ENCODE data around the gene KLHL40.

KLHL40 gene, protein sequence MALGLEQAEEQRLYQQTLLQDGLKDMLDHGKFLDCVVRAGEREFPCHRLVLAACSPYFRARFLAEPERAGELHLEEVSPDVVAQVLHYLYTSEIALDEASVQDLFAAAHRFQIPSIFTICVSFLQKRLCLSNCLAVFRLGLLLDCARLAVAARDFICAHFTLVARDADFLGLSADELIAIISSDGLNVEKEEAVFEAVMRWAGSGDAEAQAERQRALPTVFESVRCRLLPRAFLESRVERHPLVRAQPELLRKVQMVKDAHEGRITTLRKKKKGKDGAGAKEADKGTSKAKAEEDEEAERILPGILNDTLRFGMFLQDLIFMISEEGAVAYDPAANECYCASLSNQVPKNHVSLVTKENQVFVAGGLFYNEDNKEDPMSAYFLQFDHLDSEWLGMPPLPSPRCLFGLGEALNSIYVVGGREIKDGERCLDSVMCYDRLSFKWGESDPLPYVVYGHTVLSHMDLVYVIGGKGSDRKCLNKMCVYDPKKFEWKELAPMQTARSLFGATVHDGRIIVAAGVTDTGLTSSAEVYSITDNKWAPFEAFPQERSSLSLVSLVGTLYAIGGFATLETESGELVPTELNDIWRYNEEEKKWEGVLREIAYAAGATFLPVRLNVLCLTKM

DNA sequence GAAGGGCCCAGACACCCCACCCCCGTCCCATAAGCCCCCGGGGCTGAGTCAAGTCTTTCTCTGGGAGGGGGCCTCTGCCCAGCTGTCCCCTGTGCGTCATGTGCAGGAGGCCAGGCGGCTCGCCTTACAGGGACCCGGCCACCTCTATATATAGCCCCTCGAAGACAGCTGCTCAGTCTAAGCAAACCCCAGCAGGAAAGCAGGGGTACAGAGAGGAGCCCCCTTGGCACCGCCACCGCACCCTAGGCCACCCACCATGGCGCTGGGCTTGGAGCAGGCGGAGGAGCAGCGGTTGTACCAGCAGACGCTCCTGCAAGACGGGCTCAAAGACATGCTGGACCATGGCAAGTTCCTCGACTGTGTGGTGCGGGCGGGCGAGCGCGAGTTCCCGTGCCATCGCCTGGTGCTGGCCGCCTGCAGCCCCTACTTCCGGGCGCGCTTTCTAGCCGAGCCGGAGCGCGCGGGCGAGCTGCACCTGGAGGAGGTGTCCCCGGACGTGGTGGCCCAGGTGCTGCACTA is at the start of gene KLHL40:
KLHL40 (plus strand) TSS at position 175 of the 519 bp plus-strand sequence; CDS start at position 257, 82 bp downstream.
- Histone ChIP-seq H3K9me3 (no peaks in the 10 kb centered on the region), H3K4me3 (no peak within 1 kb of the TSS), H3K36me3 (replicated peaks) (no peaks in the 10 kb centered on the region), H3K27me3 (ENCODE audit: low read depth) (peaks cover 3% of the 10 kb centered on the region; the same call in 1 of the 2 replicates), H3K4me1 (no peaks in the 10 kb centered on the region)
- DNase-seq (ENCODE audit: low spot score in 2 of 2) = no peak
- in situ Hi-C loops (cut with MboI; ENCODE audit: low sequenced_read_pairs) = no loop called here

DNA sequence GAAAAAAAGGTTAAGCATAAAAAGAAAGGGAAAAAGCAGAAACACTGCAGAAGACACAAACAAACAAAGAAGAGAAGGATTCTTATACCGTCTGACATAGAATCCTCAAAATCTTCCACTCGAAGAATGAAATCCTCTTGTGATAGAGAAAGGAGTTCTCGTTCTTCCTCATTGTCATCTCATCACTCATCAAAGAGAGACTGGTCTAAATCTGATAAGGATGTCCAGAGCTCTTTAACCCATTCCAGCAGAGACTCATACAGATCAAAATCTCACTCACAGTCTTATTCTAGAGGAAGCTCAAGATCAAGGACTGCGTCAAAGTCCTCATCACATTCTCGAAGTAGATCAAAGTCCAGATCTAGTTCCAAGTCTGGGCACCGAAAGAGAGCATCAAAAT is 48.3 kb upstream of the KLHL40 start:
- no peak for DNase-seq (ENCODE audit: low spot score in 2 of 2)
- Histone ChIP-seq H3K36me3 (replicated peaks) (peaks cover 87% of the 10 kb centered on the region), H3K9me3 (no peaks in the 10 kb centered on the region), H3K27me3 (ENCODE audit: low read depth) (no peaks in the 10 kb centered on the region), H3K4me3 (no peak overlapping the region), H3K4me1 (peaks cover 8% of the 10 kb centered on the region)
- in situ Hi-C loops (cut with MboI; ENCODE audit: low sequenced_read_pairs) = no loop called here

DNA sequence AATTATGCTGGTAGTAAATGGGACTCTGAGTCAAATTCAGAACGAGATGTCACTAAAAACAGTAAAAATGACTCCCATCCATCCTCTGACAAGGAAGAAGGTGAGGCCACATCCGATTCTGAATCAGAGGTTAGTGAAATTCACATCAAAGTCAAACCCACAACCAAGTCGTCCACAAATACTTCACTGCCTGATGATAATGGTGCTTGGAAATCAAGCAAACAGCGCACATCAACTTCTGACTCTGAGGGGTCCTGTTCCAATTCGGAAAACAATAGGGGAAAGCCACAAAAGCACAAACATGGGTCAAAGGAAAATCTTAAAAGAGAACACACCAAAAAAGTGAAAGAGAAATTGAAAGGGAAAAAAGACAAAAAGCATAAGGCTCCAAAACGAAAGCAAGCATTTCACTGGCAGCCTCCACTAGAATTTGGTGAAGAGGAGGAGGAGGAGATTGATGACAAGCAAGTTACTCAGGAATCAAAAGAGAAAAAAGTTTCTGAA is 46.9 kb upstream of the KLHL40 start:
- in situ Hi-C loops (cut with MboI; ENCODE audit: low sequenced_read_pairs) = no loop called here
- H3K27me3 ChIP-seq (ENCODE audit: low read depth) = no peaks in the 10 kb centered on the region
- no peaks in the 10 kb centered on the region for H3K9me3 ChIP-seq
- peaks cover 89% of the 10 kb centered on the region for H3K36me3 ChIP-seq (replicated peaks)
- DNase-seq (ENCODE audit: low spot score in 2 of 2) = no peak
- no peaks in the 10 kb centered on the region for H3K4me1 ChIP-seq
- no peak overlapping the region for H3K4me3 ChIP-seq

DNA sequence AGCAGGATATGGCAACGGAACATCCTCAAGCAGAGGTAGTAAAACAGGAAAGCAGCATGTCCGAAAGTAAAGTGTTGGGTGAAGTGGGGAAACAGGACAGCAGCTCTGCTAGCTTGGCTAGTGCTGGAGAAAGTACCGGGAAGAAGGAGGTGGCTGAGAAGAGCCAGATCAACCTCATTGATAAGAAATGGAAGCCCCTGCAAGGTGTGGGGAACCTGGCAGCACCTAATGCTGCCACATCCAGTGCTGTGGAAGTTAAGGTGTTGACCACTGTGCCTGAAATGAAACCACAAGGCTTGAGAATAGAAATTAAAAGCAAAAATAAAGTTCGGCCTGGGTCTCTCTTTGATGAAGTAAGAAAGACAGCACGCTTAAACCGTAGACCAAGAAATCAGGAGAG is 46.1 kb upstream of the KLHL40 start:
- in situ Hi-C loops (cut with MboI; ENCODE audit: low sequenced_read_pairs) = no loop called here
- no peaks in the 10 kb centered on the region for H3K27me3 ChIP-seq (ENCODE audit: low read depth)
- no peaks in the 10 kb centered on the region for H3K9me3 ChIP-seq
- DNase-seq (ENCODE audit: low spot score in 2 of 2) = no peak
- H3K4me1 ChIP-seq = no peaks in the 10 kb centered on the region
- H3K4me3 ChIP-seq = no peak overlapping the region
- peaks cover 89% of the 10 kb centered on the region for H3K36me3 ChIP-seq (replicated peaks)

DNA sequence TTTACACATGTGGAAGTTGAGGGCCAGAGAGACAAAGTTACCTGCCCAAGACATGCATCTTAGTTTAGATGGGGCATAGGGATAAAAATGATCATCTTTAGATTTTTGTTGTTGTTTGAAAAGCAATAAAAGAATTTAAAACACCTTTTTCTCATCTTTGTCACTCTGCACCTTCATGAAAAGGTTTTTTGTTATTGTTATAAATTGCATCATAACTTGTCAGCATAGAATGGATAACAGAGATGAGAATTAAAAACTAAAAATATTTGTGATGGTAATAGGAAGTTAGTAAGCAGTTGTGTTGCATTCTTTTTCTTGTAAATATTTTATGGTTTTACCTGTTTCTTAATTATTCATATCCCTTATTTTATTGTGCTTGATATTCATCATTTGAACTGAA is 45.2 kb upstream of the KLHL40 start:
- H3K4me1 ChIP-seq = no peaks in the 10 kb centered on the region
- no peak overlapping the region for H3K4me3 ChIP-seq
- H3K27me3 ChIP-seq (ENCODE audit: low read depth) = no peaks in the 10 kb centered on the region
- in situ Hi-C loops (cut with MboI; ENCODE audit: low sequenced_read_pairs) = no loop called here
- no peaks in the 10 kb centered on the region for H3K9me3 ChIP-seq
- DNase-seq (ENCODE audit: low spot score in 2 of 2) = no peak
- H3K36me3 ChIP-seq (replicated peaks) = peaks cover 88% of the 10 kb centered on the region

DNA sequence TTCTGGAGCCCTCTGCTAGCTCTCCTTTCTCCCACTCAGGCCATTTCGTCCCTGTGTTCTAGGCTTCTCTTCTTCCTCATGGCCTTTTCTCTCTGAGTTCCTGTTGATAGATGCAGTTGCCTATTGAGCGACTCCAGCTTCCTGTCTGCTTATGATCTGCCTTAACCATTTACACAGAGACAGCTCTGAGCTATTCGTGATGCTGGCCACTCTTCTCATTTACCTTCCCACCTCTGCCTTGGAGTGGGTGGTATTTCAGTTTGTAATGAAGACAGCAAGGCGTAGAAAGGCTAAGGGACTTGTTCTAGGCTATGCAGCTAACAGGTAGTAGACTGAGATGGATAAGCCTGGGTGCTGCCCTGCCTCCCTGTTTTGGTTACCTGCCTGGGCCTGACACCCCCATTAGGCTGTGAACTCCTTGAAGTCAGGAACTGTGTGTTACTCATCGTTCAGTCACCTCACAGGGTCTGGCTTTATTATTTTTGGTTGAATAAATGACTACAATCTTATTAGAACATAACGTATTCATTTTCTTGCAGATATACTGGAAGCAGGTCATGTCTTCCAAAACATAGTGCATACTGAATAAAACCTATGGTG is 44.5 kb upstream of the KLHL40 start:
- Histone ChIP-seq H3K4me3 (no peak overlapping the region), H3K4me1 (no peaks in the 10 kb centered on the region), H3K9me3 (no peaks in the 10 kb centered on the region), H3K27me3 (ENCODE audit: low read depth) (no peaks in the 10 kb centered on the region), H3K36me3 (replicated peaks) (peaks cover 87% of the 10 kb centered on the region)
- in situ Hi-C loops (cut with MboI; ENCODE audit: low sequenced_read_pairs) = no loop called here
- no peak for DNase-seq (ENCODE audit: low spot score in 2 of 2)

DNA sequence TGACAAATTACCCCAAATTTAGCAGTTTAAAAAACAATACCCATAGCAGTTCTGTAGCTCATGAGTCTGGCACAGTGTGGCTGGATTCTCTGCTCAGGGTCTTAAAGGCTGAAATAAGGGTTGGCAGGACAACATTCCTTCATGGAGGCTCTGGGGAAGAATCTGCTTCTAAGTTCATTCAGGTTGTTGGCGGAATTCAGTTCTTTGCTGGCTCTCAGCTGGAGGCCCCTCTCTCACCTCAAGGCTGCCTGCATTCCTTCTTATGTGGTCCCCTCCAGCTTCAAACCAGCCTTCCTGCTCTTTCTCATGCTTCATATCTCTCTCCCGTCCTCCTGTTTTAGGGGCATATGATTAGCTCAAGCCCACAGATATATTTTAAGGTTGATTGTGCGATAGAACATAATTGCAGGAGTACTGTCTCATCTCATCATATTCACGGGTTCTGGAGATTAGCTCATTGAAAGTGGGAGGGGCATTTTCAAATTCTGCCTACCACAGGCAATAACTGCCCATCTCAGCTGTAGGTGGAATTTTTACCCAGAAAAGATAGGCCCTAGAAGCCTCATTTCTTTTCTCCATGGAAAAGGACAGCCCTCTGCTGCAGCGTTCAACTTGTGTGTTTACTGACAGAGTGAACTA is 37.4 kb upstream of the KLHL40 start:
- DNase-seq (ENCODE audit: low spot score in 2 of 2) = no peak
- Histone ChIP-seq H3K4me1 (no peaks in the 10 kb centered on the region), H3K36me3 (replicated peaks) (peaks cover 46% of the 10 kb centered on the region), H3K4me3 (no peak overlapping the region), H3K27me3 (ENCODE audit: low read depth) (no peaks in the 10 kb centered on the region), H3K9me3 (no peaks in the 10 kb centered on the region)
- in situ Hi-C loops (cut with MboI; ENCODE audit: low sequenced_read_pairs) = no loop called here

DNA sequence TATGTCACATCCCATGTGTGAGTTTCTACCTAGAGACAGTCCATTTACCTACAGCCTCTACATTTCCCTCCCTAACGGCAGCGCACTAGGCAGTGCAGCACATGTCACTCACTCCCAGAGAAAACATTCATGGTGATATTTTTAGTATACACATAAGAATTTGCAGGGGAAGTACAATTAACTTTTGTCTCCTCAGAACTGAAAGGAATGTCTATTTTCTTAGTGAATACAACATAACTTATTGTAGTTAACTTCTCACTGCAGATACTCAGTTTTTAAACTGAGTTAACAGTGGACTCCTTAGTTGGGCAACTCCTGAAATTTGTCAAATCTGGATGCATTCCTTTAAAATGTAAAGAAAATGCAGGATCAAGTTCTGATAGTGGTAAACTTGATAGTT is 36.3 kb upstream of the KLHL40 start:
- Histone ChIP-seq H3K4me1 (peaks cover 8% of the 10 kb centered on the region; the same call in 1 of the 2 replicates), H3K36me3 (replicated peaks) (peaks cover 36% of the 10 kb centered on the region), H3K9me3 (no peaks in the 10 kb centered on the region), H3K4me3 (no peak overlapping the region), H3K27me3 (ENCODE audit: low read depth) (no peaks in the 10 kb centered on the region)
- DNase-seq (ENCODE audit: low spot score in 2 of 2) = no peak
- in situ Hi-C loops (cut with MboI; ENCODE audit: low sequenced_read_pairs) = no loop called here

DNA sequence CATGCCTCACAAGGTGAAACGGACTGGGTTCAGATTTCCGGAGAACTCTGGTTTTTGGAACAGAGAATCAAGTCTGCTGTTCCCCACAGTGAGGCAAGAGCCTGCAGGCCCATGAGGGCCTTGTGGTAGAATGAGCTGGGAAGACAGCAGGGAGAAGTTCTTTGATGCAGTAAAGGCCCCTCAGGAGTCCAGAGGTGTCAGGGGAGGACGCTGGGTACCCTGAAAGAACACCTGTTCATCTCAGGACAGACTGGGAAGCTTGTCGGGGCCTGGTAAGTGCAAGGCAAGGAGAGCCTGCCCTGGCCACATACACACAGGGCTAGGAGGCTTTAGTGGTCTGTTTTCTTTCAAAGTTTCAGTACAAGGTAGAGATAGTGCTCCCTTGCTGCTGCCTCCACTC is 35.6 kb upstream of the KLHL40 start:
- H3K27me3 ChIP-seq (ENCODE audit: low read depth) = no peaks in the 10 kb centered on the region
- in situ Hi-C loops (cut with MboI; ENCODE audit: low sequenced_read_pairs) = no loop called here

DNA sequence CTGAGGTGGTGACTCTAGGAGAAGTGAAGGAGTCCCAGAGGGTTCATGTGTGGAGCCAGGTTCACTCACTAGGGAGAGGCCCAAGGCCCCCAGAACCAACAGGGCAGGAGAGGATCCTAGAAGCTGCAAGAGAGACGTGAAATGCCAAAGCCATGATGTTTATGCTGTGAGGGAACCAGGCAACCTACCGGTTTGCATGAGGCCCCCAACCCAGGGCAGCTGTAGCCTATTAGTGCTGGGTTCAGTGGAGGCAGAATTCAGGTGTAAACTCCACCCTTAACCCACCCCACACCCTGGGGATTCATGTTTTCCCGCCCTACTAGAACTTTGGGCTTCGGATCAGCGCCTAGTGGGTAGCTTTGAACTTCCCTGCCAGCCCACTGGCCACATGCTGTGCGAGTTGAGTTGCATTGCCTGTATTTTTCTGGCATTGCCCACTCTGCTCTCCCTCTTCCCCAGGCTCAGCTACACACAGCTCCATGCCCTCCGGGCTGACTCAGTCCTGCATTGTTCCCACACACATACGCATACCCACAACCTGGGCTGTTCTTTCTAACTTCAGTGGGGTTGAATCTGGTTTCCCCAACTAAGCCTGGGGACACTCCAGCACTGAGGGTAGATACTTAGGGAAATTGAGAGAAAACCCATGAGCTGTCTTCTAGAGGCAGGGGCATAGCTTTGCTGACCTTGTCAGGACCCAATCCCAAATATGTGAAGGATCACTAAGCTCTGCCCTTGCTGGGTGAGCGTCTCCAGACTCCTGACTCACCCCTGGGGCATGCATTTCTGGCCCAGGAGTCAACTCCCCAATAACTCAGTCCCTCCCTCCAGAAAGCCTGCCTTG is 33.9 kb upstream of the KLHL40 start:
- H3K27me3 ChIP-seq (ENCODE audit: low read depth) = no peaks in the 10 kb centered on the region
- peaks cover 17% of the 10 kb centered on the region for H3K36me3 ChIP-seq (replicated peaks)
- in situ Hi-C loops (cut with MboI; ENCODE audit: low sequenced_read_pairs) = no loop called here
- DNase-seq (ENCODE audit: low spot score in 2 of 2) = no peak
- H3K4me3 ChIP-seq = no peak overlapping the region
- peaks cover 13% of the 10 kb centered on the region for H3K4me1 ChIP-seq
- H3K9me3 ChIP-seq = no peaks in the 10 kb centered on the region

More for the DNA sequence above, 35.6 kb upstream of the KLHL40 start:
- peaks cover 10% of the 10 kb centered on the region for H3K4me1 ChIP-seq
- no peak for DNase-seq (ENCODE audit: low spot score in 2 of 2)
- H3K36me3 ChIP-seq (replicated peaks) = peaks cover 30% of the 10 kb centered on the region
- H3K4me3 ChIP-seq = no peak overlapping the region
- H3K9me3 ChIP-seq = no peaks in the 10 kb centered on the region

DNA sequence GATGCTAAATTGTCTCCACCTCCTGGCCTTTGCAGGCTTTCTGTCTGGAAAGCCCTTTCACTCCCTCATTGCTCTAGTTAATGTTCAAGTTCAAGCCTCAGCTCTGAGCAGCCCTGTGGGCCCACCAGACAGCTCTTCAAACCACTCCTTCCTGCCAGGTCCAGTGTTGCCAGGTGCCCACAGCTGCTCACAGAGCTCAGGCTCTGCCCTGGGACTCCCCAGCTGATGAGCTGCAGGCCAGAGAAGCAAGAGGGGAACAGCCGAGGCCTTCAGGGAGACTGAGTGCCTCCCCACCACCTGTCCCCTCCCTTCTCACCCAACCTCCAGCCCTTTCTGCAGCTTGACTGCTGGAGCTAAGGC is 33.1 kb upstream of the KLHL40 start:
- H3K9me3 ChIP-seq = no peaks in the 10 kb centered on the region
- no peak for DNase-seq (ENCODE audit: low spot score in 2 of 2)
- no peak overlapping the region for H3K4me3 ChIP-seq
- H3K36me3 ChIP-seq (replicated peaks) = peaks cover 12% of the 10 kb centered on the region; the same call in 1 of the 2 replicates
- in situ Hi-C loops (cut with MboI; ENCODE audit: low sequenced_read_pairs) = no loop called here
- peaks cover 13% of the 10 kb centered on the region for H3K4me1 ChIP-seq
- H3K27me3 ChIP-seq (ENCODE audit: low read depth) = no peaks in the 10 kb centered on the region

DNA sequence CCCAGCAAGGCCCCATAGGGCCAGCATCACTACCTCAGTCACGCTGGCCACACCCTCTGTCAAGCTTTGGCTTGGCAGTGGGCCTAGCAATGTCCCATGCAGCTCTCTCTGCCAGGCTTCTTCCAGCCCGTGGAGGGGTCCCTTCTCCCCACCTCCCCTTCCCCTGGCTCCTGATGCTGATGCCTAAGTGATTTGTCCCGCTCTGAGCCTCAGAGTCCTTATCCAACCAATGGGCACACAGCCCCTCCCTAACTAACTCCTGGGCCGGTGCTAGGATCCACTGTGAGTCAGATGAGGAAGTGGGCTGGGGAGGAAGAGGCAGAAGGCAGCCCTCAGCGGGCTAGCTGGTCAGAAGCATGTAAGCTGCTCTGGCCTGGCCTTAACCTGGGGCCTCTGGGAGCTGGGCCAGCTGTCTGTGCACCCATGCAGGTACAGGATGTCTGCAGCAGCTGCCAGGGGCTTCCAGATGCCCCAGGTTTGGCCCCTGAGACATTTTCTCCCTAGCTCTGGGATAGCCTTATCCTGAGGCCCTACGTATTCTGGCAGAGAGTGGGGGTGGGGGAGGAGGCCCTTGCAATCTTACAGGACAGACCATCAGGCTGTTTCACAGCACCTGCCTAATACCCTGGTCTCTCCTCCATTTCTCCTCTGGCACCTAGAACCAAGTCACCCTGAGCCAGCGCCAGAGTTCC is 32.6 kb upstream of the KLHL40 start:
- Histone ChIP-seq H3K36me3 (replicated peaks) (peaks cover 9% of the 10 kb centered on the region; the same call in 1 of the 2 replicates), H3K9me3 (no peaks in the 10 kb centered on the region), H3K27me3 (ENCODE audit: low read depth) (no peaks in the 10 kb centered on the region), H3K4me1 (peaks cover 13% of the 10 kb centered on the region), H3K4me3 (no peak overlapping the region)
- no peak for DNase-seq (ENCODE audit: low spot score in 2 of 2)
- in situ Hi-C loops (cut with MboI; ENCODE audit: low sequenced_read_pairs) = no loop called here
